HepG2 (cell line): ENCODE measurements around the gene COX7C. TPM values are rescaled to one million over a fixed set of nuclear protein-coding genes. Genes with fewer than 3 reads are reported as not detected.

Experiments used
- ATAC-seq: fragments of 200-7000 bp; cut with Tn5 transposase; 3 replicates; pipeline ENCODE4 v1.9.1; 2020; ENCODE audit warnings: mild to moderate bottlenecking, moderate library complexity
- BruUV-seq: library from RNA; stranded (reverse); fragments of 400-500 nt; replicated peaks from 2 replicates; lab custom pipeline; 2021; lab: Mats Ljungman, UMichigan
- CTCF ChIA-PET: fragments of 300-600 bp; formaldehyde crosslinking; extraction: SDS; loops from one replicate; lab custom pipeline; 2021; ENCODE audit warnings: low total read pairs, inconsistent platforms, low intra/inter-chr PET ratio; lab: Yijun Ruan, JAX
- POLR2A ChIA-PET: fragments of 350-600 bp; sonication (Branson Sonifier 250); formaldehyde crosslinking; loops from one replicate; lab custom pipeline; 2020; ENCODE audit warnings: antibody characterized with exemption, inconsistent platforms; lab: Yijun Ruan, JAX
- DNase-seq: peaks from one replicate; pipeline ENCODE4 v3.0.0-alpha.2; 2015; ENCODE audit warnings: low spot score
- FAIRE-seq: peaks from 3 replicates; lab custom pipeline; 2011; peaks lifted over from hg19 to GRCh38; lab: Jason Lieb, UNC
- H2AFZ ChIP-seq: one replicate; pipeline ENCODE4 v1.6.1; 2011; ENCODE audit warnings: low read length, inconsistent platforms
- H3K27ac ChIP-seq: fragments of 300-600 bp; 3 replicates; pipeline ENCODE4 v1.8.0; 2011; ENCODE audit warnings: mixed run types, mild to moderate bottlenecking, mixed read lengths, low read length, inconsistent platforms; ENCODE audit not compliant: insufficient read depth; ENCODE audit errors: extremely low read length
- H3K27me3 ChIP-seq, 2 experiments: fragments of 200-600 bp in 1 of 2; 2 replicates in 1 of 2; 3 replicates in 1 of 2; pipeline versions ENCODE4 v1.6.0 to v1.8.0; 2011; ENCODE audit warnings: low read length in 2 of 2, mild to moderate bottlenecking in 2 of 2, moderate library complexity in 2 of 2, inconsistent platforms in 1 of 2; ENCODE audit not compliant: insufficient read depth in 2 of 2, control insufficient read depth in 1 of 2
- H3K36me3 ChIP-seq, 2 experiments: fragments of 200-600 bp in 1 of 2; replicated peaks in 1 of 2; 2 replicates in 1 of 2; 3 replicates in 1 of 2; pipeline versions ENCODE4 v1.5.1 to v1.8.0; 2011; ENCODE audit warnings: low read length in 2 of 2, inconsistent platforms in 1 of 2; ENCODE audit not compliant: insufficient read depth in 2 of 2, control insufficient read depth in 1 of 2
- H3K4me1 ChIP-seq: 2 replicates; pipeline ENCODE4 v1.5.1; 2012; ENCODE audit warnings: low read length, inconsistent platforms; ENCODE audit not compliant: insufficient read depth
- H3K4me2 ChIP-seq: 2 replicates; pipeline ENCODE4 v1.6.0; 2011; ENCODE audit warnings: low read depth, low read length, inconsistent platforms
- H3K4me3 ChIP-seq, 3 experiments: fragments of 200-600 bp in 1 of 3; sonication (generic), shearing (Covaris generic) in 1 of 3; replicated peaks in 1 of 3; 2 replicates each; pipeline ENCODE4 v1.5.1; 2011 to 2016; ENCODE audit warnings: low read length in 3 of 3, inconsistent platforms in 2 of 3, low read depth in 2 of 3, mild to moderate bottlenecking in 2 of 3, control low read depth in 1 of 3, mixed read lengths in 1 of 3; ENCODE audit not compliant: insufficient read depth in 1 of 3
- H3K79me2 ChIP-seq: one replicate; pipeline ENCODE4 v1.6.1; 2011; ENCODE audit warnings: low read length, inconsistent platforms; ENCODE audit not compliant: insufficient read depth
- H3K9ac ChIP-seq: 2 replicates; pipeline ENCODE4 v1.6.0; 2011; ENCODE audit warnings: mild to moderate bottlenecking, low read depth, low read length, inconsistent platforms; ENCODE audit not compliant: insufficient read depth
- H3K9me3 ChIP-seq: 2 replicates; pipeline ENCODE4 v1.5.1; 2012; ENCODE audit warnings: mild to moderate bottlenecking, low read length
- H4K20me1 ChIP-seq: 2 replicates; pipeline ENCODE4 v1.6.0; 2011; ENCODE audit warnings: inconsistent platforms, mild to moderate bottlenecking, low read length, moderate library complexity; ENCODE audit not compliant: insufficient read depth
- ATM ChIP-seq: fragments of 450-650 bp; IDR thresholded peaks from 2 replicates; pipeline ENCODE4 v1.7.1; 2017; ENCODE audit warnings: mild to moderate bottlenecking, borderline replicate concordance
- REST ChIP-seq, 2 experiments: IDR thresholded peaks; 2 replicates each; pipeline ENCODE4 v1.6.1; 2011 to 2012; ENCODE audit warnings: low read length in 2 of 2, borderline replicate concordance in 1 of 2, low read depth in 1 of 2, mild to moderate bottlenecking in 1 of 2, moderate library complexity in 1 of 2
- ZNF414 ChIP-seq: sonication (generic); formaldehyde crosslinking; IDR thresholded peaks from 2 replicates; pipeline ENCODE4 v1.5.0; 2020; ENCODE audit warnings: missing genetic modification reagents
- ZNF557 ChIP-seq: sonication (generic); formaldehyde crosslinking; IDR thresholded peaks from 2 replicates; pipeline ENCODE4 v1.4.0; 2020; ENCODE audit warnings: missing genetic modification reagents
- in situ Hi-C: cut with HindIII; loops from 2 replicates; pipeline ENCODE4 v1.10.0; 2017; ENCODE audit warnings: low pct_unique_long_range_greater_than_20kb; ENCODE audit not compliant: extremely low pct_ligation_motif_present
- intact Hi-C: fragments of 100-400 bp; cut with micrococcal nuclease; formaldehyde crosslinking; loops from one replicate; pipeline ENCODE4 v1.10.0; 2022; ENCODE audit not compliant: unreplicated experiment
- polyA plus RNA-seq, 8 experiments: library from polyadenylated mRNA; depleted of rRNA in 3 of 8; stranded (reverse) in 7 of 8; unstranded in 1 of 8; fragments of >200 nt; fragmentation: Illumina TruSeq in 4 of 8; extraction: Trizol in 4 of 8; gene quantifications; 2 replicates each; pipeline versions ENCODE4 v1.2.1 to v1.2.3, GENCODE V29; 2011 to 2016; ENCODE audit warnings: low read depth in 4 of 8, missing spikeins in 1 of 8, mixed read lengths in 1 of 8; ENCODE audit not compliant: insufficient read depth in 1 of 8
- total RNA-seq, 5 experiments: library from RNA; depleted of rRNA; stranded (reverse); fragments of >200 nt; fragmentation: Illumina TruSeq; extraction: Trizol; gene quantifications; 2 replicates each; pipeline ENCODE4 v1.2.3, GENCODE V29; 2016; ENCODE audit warnings: low read depth in 1 of 5

Gene COX7C
- total and polyA plus RNA-seq, 2 of the 13 experiments (the other 11 are each of a cell fraction or from before 2014, with no cell fraction given) = 538 to 635 TPM

GRCh38 chr5:86626149-86626548, 8.4 kb downstream of the COX7C start:
- POLR2A ChIA-PET = no interaction called here
- no peak overlapping the region for H3K9ac ChIP-seq
- H3K79me2 ChIP-seq = no peaks in the 10 kb centered on the region
- H3K4me1 ChIP-seq = no peaks in the 10 kb centered on the region
- H3K4me3 ChIP-seq = no peak overlapping the region
- FAIRE-seq (no peak), ATAC-seq (no peak), DNase-seq (no peak)
- no peaks in the 10 kb centered on the region for H4K20me1 ChIP-seq
- CTCF ChIA-PET = no interaction called here
- H3K9me3 ChIP-seq = no peaks in the 10 kb centered on the region
- no peak overlapping the region for H3K27ac ChIP-seq
- H3K4me2 ChIP-seq = no peak overlapping the region
- TF ChIP-seq REST (IDR thresholded peaks at IDR 0.05; ENCODE audit: borderline replicate concordance in 1 of 2, low read depth in 1 of 2, low read length in 2 of 2) (peak in 1 of 2 experiments; percentile 75; a peak in 3 of 4 replicates), ZNF557 (CRISPR knock-in tag) (no peak), ZNF414 (CRISPR knock-in tag) (no peak), ATM (no peak)
- intact Hi-C loops = no loop called here
- H3K27me3 ChIP-seq = no peaks in the 10 kb centered on the region; a peak in 1 of 5 replicates
- in situ Hi-C loops = no loop called here
- H2AFZ ChIP-seq = no peak overlapping the region
- no peaks in the 10 kb centered on the region; a peak in 3 of 5 replicates for H3K36me3 ChIP-seq
- BruUV-seq = no TSS peak
